Measurements from ENCODE around the gene TRAPPC2L.
"Not testable (repeated sequence)": the region's sequence is repeated elsewhere in the genome, so short reads cannot be mapped to it uniquely, and the experiment has no call there.

The TRAPPC2L gene

DNA sequence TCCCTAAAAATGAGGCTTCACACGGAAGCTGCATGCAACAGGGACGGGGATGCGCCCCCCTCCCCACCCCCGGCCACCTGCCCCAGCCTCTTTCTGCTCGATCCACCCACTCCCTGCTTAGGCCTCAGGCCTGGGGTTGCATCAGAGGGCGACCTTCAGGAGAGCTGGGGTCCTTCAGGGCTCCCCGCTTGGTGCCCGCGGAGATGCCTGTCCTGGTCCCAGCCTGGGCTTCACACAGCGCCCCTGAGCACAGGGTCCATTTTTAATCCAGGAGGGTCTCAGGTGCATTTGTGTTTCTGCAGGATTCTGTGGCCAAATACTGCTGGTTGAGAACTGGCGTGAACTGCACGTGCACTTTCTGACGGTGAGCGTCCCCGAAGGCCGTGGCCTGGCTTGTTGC is 37.8 kb upstream of the TRAPPC2L start:
- DNase-seq: no peak

DNA sequence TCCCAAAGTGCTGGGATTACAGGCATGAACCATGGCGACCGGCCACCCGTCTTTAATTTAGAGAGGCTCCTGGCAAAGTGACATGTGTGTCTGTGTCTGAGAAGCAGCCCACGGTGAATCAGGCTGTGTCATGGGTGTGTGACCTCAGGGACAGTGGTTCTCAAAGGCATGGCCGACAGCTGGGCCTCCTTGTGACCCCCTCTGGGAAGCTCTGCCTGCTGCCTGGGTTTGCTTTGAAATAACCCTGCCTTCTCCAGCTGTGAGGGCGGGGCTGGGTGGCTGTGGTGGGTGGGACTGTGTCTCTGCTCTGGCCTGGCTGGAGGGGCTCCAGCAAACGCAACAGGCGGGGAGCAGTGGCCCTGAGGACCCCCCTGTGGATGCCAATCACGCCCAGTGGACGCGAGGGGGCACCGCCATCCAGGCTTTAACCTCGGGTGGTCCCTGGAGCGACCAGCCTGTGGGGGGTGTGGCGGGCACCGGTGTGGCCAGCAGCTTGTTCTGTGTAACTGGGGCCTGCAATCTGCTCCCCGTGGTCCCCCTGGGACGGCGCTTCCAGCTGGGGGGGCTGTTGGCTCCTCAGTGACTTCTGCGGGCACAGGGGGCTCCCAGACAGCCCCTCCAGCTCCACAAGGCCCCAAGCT is 36.4 kb upstream of the TRAPPC2L start:
- DNase-seq: no peak

DNA sequence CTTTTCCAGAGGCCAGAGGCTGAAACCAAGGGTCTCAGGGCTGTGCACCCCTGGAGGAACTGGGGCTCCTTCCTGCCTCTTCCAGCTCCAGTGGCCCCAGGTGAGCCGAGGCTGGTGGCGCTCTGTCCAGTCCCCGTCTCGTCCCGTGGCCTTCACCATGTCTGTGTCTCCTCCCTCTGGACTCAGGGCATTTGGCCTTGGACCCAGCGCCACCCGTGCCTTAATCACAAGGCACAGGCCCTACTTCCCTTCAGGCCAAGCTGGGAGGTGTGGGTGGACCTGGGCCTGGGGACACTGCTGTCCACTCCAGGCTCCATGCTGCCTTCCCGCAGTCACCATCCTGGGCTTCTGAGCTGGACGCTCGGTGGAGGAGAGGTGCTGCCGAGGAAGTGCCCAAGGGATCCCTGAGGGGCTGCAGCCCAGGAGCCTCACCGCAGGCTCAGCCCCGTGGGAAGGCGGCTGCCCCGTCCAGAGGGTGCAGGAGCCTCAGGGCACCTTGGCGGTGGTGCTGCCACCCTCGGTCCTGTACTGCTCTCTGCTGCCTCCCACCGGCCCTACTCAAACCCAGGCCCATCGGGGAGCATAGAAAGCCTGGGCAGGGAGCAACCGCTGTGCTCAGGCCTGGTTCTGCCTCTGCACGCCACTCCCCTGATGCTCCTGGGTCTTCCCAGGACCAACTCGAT is 35.6 kb upstream of the TRAPPC2L start:
- DNase-seq: no peak

DNA sequence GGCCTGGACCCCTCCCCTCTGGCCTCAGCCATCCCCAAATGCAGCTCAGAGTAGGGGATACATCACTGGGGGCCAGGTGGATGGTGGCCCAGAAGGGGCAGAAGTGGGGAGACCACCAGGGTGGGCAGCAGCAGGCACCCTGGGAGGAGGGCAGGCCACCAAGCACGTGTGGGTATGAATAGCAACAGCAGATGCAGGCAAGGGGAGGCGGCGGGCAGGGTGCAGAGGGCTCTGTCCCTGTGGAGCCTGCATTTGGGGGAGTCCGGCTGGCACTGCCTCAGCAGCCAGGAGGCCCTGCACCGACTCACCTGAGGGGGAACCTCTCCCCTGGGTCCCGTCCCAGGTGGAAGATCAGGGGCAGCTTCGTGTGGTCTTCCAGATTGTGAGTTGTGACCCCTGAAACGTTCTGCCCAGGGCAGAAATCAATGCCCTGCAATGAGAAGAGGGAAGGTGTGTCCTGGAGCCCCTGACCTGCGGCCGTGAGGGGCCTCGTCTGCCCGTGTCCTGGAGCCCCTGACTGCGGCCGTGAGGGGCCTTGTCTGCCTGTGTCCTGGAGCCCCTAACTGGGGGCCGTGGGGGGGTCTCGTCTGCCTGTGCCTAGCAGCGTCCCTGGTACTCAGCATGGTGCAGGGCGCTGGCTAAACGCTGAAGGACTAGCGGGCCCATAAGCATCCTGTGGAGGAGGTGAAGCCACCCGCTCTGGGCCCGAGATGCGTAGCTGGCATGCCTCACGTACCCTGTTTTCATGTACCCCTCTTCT is 34.5 kb upstream of the TRAPPC2L start:
- DNase-seq: no peak

DNA sequence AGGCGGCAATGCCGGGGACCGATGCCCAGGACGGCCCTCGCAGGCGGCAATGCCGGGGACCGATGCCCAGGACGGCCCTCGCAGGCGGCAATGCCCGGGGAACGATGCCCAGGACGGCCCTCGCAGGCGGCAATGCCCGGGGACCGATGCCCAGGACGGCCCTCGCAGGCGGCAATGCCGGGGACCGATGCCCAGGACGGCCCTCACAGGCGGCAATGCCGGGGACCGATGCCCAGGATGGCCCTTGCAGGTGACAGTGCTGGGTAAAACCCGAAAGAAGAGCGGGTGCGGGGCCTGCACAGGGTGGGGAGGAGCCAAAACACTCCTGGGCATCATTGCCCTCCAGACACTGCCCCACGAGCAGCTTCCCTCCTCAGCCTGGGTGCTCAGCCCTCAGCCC is 33.3 kb upstream of the TRAPPC2L start:
- DNase-seq: not testable (repeated sequence)

DNA sequence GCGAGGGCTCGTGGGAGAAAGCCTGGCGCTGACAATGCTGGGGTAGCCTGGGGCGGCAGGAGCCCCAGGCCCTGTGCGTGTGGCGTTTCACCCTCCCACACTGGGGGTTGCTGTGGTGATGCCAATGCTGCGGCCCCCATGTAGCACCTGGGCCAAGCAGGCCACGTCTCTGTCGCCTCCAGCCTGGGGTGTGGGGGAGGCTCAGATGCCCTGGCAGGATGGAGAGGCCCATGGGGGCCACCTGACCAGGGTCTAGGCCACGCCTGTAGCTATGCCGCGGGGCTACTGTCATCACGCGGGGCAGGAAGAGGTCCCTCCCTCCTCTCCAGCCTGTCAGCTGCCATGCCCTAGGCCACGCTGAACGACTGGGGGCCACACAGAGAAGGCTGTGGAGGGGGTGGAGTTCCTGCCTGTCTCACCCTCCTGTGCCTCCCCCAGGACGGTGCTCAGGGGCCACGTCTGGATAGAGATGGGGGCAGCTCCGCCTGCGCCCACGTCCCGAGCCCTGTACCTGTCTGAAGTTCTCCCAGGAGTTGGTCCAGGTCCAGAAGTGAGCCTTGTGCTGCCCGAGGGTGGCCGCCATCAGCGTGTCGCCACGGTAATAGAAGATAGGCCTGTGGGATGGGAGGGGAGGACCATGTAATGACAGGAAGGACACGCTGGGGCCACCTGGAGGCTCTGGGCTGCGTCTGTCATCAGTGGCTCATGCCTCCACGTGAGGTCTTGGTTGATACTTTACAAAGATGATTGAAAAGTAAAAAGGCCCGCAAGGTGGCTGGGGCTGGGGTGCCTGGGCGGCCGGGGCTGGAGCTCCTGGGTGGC is 32.5 kb upstream of the TRAPPC2L start:
- no peak for DNase-seq

DNA sequence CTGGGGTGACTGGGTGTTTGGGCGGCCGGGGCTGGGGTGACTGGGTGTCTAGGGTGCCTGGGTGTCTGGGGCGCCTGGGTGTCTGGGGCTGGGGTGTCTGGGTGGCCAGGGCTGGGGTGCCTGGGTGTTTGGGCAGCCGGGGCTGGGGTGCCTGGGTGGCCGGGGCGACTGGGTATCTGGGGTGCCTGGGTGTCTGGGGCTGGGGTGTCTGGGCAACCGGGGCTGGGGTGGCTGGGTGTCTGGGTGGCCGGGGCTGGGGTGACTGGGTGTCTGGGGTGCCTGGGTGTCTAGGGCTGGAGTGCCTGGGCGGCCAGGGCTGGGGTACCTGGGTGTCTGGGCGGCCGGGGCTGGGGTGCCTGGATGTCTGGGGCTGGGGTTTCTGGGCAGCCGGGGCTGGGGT is 31.8 kb upstream of the TRAPPC2L start:
- DNase-seq: no peak

DNA sequence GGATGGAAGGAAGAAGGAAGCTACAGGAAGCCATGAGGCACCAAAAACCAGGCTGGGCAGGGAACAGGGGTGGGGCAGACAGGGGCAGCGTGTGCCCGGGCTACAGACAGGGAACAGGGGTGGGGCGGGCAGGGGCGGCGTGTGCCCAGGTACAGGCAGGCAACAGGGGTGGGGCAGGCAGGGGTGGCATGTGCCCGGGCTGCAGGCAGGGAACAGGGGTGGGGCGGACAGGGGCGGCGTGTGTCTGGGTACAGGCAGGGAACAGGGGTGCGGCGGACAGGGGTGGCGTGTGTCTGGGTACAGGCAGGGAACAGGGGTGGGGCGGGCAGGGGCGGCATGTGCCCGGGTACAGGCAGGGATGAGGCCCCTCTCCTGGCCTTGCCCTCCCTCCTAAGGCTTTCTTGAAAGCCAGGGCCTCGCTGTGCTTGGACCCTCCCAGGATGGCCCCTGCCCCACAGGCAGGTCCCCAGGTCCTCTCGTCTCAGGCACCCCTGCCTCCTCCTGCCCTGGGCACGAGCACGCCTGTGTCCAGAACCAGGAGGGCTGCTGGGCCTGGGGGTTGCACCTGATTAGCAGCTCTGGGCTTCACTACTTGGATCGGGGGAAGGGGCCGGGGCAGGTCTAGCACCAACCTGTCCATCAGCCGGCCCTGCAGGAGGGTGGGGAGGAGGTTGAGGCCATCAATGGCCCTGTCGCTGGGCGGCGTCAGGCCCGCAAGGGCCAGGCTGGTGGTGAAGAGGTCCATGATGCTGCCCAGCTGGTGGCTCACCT is 30.7 kb upstream of the TRAPPC2L start:
- no peak for DNase-seq

DNA sequence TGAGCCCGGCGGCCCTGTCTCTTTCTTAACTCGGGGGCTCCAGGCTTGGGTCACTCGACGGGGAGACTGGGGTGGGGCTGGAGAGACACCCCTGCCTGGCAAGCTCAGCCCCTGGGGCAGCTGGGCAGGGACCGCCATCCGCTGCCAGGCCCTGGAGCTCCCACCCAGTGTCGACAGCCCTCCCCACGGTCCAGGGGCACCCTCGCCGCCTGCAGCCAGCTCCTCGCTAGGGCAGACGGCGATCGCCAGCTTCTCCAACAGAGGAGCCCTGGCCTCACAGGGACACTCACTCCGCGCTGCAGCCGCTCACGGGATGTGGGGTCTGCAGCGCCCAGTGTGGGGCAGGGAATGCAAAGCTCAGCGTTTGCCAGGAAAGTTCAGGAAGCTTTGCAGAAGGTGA is 29.2 kb upstream of the TRAPPC2L start:
- DNase-seq: no peak

DNA sequence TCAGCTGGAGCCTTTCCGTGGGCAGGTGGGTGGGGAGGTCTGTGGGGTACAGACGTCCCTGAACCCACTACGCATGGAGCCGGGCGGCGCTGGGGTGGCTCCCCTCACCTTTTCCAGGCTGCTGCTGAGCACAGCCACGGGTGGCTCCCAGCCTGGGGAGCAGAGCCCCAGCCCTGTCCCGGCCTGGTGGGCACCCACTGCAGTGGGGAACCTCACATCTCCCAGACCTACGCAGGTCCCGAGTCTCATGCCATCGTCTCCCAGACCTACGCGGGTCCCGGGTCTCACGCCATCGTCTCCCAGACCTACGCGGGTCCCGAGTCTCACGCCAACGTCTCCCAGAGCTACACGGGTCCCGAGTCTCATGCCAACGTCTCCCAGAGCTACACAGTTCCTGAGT is 28.2 kb upstream of the TRAPPC2L start:
- DNase-seq: no peak

DNA sequence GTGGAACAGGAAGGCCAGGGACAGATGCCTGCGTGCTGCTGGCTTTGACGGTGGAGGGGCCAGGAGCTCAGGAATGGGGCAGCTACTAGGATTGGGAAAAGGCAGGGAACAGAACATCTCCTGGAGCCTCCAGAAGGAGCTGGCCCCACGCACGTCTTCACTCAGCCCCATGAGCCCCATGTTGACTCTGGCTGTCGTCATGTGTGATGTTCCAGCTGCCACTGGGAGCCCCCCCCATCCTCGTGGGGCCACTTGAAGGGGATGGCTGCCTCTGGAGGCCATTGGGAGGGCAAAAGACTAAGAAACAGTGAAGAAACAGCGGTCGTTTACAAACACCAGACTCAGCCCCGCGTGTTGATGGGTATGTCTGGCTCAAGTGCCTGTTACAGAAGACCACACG is 26.7 kb upstream of the TRAPPC2L start:
- no peak for DNase-seq

DNA sequence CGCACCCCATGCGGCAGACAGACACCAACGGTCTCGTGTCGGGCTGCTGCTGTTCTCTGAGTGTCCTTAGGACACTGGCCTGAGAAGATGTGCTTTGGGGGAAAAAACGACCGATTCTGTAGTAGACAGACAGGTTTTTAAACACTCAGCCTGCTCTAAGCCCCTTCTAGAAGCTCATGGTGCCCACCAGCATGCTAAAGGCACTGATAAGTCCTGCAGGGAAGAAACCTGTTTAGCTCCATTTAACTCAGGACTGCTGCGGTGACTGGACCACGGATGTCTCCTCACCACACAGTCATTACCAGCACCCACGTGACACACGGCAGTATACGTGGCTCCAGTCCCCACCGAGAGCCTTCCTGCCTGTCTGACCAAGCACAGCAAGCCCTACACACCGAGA is 26.1 kb upstream of the TRAPPC2L start:
- DNase-seq: no peak

DNA sequence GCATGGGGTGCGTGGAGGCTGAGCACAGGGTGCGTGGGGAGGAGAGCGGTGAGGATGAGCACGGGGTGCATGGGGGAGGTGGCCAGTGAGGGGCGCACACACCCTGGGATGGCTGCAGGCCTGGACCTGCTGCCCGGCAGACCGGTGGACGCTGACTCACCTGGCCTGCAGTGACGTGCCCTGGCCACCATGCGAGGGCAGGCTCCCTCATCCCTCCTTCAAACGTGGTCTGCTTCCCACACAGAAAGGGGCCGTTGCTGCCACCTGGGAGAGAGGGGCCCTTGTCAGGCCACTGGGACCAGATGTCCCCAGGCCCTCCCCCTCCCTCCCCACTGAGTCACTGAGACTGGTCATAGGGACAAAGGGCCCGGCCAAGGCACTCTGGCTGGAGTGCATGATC is 25.1 kb upstream of the TRAPPC2L start:
- DNase-seq: no peak

DNA sequence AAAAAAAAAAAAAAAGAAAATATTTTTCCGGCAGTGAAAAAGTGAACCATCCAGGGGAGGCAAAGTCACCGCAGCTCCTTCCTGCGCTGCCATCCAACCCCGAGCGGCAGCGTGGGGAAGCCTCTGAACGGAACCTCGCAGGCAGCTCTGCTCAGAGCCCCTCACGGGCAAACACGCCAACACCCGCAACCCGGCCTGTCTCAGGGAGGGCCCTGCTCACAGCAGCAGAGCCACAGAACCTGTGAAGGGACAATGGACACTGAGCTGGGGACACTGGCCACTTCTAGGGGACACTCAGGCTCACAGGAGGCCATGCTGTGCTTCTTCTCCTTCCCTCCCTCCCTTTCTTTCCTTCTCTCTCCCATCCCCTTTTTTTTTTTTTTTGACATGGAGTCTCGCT is 23.8 kb upstream of the TRAPPC2L start:
- no peak for DNase-seq

DNA sequence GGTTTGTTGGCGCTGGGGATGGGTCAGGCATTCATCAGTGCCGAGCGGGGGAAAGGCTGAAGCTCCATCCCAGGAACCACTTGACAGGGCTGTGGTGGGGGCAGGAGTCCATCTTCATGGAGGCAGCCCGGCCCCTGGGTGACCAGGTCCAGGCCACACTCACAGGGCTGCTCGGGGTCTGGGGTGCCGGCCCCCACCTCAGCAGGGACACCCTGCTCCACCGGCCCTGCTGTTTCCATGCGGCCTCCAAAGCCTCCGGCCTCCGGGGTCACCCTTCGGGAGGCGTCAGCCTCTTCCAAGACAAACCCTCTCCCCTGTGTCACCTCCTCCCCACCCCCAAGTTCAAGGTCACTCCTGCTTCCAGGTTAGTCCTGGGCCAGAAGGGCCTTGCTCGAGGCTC is 22.3 kb upstream of the TRAPPC2L start:
- DNase-seq: no peak

DNA sequence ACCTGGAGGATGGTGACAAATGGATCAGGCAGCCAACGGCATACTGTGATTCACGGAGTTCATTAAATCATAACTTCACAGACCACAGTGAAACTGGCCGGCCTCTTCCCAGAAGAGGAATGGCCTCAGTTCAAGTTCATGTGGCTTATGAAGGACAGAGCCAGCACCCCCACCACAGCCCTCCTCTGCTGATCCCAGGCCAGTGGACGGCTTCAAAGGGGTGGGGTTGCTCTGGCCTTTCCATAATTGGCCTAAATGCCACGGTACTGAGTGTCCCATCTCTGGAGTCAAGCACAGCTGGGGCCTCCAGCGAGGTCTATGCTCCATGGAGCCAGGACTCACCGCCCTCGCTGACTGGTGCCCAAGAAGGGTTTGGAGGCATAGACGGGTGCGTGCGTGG is 21.5 kb upstream of the TRAPPC2L start:
- no peak for DNase-seq

DNA sequence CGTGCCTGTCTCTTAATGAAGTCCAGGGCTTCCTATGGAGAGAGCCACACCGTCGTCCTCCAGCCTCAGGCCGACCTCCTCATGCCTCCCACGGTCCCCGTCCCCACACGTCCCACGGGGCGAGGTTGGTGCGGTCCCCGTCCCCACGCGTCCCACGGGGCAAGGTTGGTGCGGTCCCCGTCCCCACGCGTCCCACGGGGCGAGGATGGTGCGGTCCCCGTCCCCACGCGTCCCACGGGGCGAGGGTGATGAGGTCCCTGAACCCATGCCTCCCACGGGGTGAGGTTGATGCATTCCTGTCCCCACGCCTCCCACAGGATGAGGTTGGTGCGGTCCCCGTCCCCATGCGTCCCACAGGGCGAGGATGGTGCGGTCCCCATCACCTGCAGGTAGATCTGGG is 21.1 kb upstream of the TRAPPC2L start:
- no peak for DNase-seq

DNA sequence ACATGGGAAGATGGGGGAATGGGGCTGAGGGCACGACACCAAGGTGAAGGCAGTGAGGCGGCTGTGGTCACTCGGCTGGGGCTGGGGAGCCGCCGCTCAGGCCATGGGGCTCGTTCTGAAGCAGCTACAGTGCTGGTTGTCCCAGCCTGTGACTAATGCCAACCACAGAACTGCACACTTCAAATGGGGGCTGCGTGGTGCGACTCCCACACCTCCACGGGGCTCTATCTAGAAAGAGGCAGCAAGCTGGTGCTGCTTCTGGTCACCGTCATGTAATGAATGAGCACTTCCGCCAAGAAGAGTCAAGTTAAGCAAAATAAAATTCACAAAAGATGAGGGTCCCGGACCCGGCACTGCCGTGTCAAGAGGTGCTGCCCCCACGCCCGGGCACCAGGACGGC is 20.1 kb upstream of the TRAPPC2L start:
- DNase-seq: no peak

DNA sequence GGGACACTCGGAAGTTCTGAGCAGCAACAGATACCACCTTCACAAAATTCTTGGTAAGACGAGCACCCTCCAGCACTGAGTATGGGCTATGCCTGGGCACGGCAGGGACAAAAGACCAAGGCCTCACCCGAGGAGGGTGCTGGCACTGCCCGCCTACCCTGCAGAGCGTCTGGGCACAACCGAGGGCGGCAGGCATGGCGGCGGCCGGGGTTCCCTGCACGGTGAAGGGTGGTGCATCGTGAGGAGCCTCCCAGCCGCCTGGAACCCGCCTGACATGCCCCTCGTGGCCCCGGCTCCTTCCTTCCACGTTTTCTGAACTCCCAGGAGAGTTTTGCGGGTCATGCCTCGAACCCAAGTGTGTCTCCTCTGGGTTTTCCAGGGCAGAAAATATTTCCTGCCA is 19.1 kb upstream of the TRAPPC2L start:
- no peak for DNase-seq

DNA sequence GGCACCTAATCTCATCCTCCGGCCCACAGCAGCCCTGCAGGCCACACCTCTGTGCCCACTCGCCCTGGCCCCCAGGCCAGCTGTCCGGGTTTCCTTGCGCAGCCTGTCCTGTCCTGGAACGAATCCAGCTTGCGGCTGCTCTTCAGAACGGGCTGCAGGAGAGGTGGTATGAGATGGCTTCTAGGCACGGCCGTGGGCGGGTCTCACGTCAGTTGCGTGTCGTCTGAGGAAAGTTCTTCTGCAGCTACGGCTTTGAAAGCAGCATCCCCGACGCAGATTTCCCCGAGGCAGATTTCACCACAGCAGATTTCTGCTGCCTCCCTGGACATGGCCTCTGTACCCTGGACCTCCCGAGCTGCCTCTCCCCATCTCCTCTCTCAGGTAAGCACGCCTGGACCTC is 18.4 kb upstream of the TRAPPC2L start:
- DNase-seq: no peak

DNA sequence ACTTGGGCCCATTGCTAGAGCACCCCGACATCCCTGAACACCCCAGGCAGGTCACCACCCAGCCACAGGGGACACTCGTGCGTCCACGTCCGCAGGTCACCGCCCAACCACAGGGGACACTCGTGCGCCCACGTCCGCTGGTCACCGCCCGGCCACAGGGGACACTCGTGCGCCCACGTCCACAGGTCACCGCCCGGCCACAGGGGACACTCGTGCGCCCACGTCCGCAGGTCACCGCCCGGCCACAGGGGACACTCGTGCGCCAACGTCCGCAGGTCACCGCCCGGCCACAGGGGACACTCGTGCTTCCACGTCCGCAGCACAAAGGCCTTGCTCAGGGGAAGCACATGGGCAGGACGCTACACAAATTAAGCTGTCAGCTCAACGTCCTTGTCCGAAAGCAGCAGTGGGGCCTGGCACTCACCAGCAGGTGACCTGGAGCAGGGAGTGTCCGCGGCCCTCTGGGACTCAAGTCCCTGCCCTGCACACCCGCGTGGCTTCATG is 17.8 kb upstream of the TRAPPC2L start:
- no peak for DNase-seq

Measured in activated T-cell treated with anti-CD3 and anti-CD28 coated beads, Interleukin-2, amount 50 U/mL, for 48 hours (primary cell).